ENCODE data around the gene PHACTR1.

The PHACTR1 gene

DNA sequence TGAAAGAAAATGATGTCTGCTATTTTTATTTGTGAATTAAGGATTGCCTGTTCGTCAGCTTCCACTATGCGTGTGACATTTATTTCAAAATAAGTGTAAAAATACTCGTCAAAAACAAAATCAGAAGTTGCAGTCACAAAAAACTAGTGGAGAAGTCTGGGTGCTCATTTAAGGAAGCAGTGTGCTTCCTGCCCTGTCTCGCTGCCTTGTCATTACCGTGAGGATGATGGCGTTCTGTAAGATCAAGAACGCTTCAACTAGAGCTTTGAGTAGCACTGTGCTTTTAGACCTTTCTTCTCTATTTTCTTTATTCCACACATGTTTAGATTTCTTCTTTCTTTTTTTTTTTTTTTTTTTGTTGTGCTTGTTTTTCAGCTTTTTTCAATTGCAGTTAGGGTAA is 424.8 kb downstream of the PHACTR1 start:
- DNase-seq (ENCODE audit: low read depth) = no peak
- TF ChIP-seq, protein P1, sequence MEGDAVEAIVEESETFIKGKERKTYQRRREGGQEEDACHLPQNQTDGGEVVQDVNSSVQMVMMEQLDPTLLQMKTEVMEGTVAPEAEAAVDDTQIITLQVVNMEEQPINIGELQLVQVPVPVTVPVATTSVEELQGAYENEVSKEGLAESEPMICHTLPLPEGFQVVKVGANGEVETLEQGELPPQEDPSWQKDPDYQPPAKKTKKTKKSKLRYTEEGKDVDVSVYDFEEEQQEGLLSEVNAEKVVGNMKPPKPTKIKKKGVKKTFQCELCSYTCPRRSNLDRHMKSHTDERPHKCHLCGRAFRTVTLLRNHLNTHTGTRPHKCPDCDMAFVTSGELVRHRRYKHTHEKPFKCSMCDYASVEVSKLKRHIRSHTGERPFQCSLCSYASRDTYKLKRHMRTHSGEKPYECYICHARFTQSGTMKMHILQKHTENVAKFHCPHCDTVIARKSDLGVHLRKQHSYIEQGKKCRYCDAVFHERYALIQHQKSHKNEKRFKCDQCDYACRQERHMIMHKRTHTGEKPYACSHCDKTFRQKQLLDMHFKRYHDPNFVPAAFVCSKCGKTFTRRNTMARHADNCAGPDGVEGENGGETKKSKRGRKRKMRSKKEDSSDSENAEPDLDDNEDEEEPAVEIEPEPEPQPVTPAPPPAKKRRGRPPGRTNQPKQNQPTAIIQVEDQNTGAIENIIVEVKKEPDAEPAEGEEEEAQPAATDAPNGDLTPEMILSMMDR (conservative IDR thresholded peaks at IDR 0.05; ENCODE audit: low read depth, low read length) = no peak
- no peak overlapping the region for H3K4me3 ChIP-seq (ENCODE audit: low read length)

DNA sequence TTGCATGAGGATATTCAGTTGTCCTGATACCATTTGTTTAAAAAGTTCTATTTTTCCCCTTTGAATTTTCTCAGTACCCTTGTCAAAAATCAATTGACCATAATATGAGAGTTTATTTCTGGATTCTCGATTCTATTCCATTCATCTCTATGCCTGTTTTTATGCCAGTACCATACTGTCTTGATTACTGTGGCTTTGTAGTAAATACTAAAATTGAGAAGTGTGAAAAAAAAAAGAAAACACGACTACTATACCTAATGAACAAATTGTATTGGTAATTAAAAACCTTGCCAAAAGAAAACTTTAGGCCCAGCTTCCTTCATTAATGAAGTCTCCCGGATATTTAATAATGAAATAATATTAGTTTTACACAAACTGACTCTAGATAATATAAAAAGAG is 426.0 kb downstream of the PHACTR1 start:
- DNase-seq (ENCODE audit: low read depth) = no peak
- no peak overlapping the region for H3K4me3 ChIP-seq (ENCODE audit: low read length)
- TF ChIP-seq, protein P1 (conservative IDR thresholded peaks at IDR 0.05; ENCODE audit: low read depth, low read length) = no peak

DNA sequence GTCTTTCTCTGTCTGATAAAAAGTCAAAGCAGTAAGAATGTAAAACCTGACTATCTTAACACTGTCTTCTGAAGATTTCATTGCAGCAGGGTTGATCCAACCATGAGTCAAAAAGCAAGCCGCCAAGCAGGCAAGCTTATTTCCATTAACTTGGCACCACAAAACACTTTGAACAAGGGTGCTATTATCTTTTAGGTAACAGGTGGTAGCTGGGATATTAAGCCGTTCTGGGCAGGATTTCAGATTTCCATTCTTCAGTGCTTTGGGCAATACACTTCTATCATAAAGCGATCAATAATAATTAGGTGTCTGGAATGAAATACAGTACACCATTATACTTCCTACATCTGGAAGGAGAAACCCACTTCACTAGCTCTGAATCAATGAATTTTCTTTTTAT is 429.9 kb downstream of the PHACTR1 start:
- no peak overlapping the region for H3K4me3 ChIP-seq (ENCODE audit: low read length)
- no peak for DNase-seq (ENCODE audit: low read depth)
- TF ChIP-seq, protein P1 (conservative IDR thresholded peaks at IDR 0.05; ENCODE audit: low read depth, low read length) = no peak

DNA sequence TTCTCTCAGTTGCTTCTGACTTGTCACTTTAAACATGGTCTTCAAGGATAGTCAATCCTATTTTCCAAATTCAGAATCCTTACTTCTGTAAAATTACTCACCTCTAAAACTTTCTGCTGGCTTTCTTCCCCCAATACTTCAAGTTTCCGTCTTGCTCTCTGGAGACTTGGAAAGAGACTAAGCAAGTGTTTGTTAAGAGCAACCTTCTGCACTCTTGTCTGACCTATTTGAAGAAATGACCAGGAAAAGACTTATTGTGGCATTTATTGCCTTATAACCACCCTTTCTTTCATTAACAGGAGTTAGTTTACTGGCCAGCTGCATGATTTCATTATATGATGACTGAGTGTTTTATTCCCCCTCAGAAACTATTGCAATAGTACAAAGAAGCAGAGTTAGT is 430.8 kb downstream of the PHACTR1 start:
- TF ChIP-seq, protein P1 (conservative IDR thresholded peaks at IDR 0.05; ENCODE audit: low read depth, low read length) = no peak
- DNase-seq (ENCODE audit: low read depth) = no peak
- H3K4me3 ChIP-seq (ENCODE audit: low read length) = no peak overlapping the region

DNA sequence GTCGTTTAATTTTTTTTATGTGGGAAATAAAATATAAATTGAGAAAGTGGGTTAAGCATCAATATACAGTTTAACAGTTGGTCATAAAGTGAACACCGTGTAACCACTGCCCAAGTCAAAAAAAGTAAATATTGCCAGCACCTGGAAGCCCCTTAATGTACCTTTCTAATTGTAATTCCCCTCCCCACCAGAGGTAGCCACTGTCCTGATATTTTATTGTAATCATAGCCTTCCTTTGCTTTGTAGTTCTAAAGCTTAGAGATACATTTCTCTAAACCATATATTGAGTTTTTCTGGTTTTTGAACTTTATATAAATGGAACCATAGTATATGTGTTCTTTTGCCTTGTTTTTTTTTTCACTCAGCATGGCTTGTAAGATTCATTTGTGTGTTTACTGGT is 431.2 kb downstream of the PHACTR1 start:
- TF ChIP-seq, protein P1 (conservative IDR thresholded peaks at IDR 0.05; ENCODE audit: low read depth, low read length) = no peak
- no peak overlapping the region for H3K4me3 ChIP-seq (ENCODE audit: low read length)
- no peak for DNase-seq (ENCODE audit: low read depth)

DNA sequence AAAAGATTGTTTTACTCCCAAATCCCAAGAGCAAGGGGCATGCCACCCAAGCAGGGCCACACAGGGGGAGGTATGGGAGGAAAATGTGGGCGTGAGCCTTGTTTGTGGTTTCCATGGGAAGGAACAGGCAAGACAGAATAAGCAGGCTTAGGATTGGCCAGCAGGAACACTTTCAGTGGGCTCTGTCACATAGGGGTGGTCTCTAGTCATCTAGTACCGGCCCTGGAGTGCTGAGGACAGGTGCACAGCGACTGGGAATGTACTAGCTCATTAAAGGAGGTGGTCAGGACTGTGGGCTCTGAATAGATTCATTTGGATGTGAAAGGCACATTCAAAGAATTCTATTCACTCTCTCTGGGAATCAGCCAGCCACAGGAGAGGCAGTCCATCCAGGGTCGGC is 436.2 kb downstream of the PHACTR1 start:
- H3K4me3 ChIP-seq (ENCODE audit: low read length) = no peak overlapping the region
- TF ChIP-seq, protein P1 (conservative IDR thresholded peaks at IDR 0.05; ENCODE audit: low read depth, low read length) = no peak
- no peak for DNase-seq (ENCODE audit: low read depth)

DNA sequence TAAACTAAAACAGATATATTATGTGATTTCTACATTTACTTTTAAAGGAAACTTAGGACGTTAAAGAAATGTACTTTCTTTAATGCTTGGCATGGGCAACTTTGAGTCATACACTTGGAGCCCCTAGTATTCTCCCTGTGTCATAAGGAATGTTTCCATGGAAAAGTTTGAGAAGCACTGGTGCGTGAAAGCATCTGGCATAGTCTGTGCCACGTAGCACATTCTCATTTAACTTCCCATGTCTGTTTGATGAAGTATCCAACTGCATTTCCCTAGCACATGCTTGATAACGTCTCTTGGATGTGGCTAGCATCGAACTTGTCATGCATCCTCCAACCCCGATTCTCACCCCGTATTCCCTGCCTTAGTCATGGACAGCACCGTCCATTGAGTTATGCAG is 439.8 kb downstream of the PHACTR1 start:
- DNase-seq (ENCODE audit: low read depth) = no peak
- no peak overlapping the region for H3K4me3 ChIP-seq (ENCODE audit: low read length)
- TF ChIP-seq, protein P1 (conservative IDR thresholded peaks at IDR 0.05; ENCODE audit: low read depth, low read length) = no peak
